ENCODE measurements around the gene STX4.

Gene STX4

GRCh38 chr16:31071861-31072260 is 38.5 kb downstream of the STX4 start:
- no peak for DNase-seq

DNA sequence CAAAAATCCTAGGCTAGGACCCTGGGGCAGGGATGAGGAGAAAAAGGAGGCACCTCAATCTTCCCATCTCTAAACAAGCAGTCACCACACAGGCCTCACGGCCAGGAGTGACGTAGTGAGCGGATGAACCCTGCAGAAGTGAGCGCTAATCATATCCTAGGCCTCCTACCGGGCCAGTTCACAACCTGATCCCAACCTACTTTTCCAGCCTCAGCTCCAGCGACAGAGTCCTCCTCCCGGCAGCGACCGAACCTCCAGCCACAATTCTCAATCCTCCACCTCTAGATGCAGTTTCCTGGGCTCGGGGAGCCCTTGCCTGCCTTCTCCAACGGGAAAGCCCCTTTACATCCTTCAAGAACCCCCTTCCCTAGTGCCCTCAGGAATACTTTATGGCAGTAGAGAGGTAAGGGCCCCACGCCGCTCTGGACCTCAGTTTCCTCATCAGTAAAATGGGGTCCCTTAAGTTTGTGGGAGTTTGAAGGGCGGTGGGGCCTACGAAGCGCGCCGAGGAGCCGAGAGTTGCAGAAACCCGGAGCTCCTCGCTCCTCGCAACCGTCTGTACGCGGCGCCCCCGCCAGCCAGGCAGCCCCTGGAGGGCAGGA is 39.3 kb downstream of the STX4 start:
- no peak for DNase-seq

DNA sequence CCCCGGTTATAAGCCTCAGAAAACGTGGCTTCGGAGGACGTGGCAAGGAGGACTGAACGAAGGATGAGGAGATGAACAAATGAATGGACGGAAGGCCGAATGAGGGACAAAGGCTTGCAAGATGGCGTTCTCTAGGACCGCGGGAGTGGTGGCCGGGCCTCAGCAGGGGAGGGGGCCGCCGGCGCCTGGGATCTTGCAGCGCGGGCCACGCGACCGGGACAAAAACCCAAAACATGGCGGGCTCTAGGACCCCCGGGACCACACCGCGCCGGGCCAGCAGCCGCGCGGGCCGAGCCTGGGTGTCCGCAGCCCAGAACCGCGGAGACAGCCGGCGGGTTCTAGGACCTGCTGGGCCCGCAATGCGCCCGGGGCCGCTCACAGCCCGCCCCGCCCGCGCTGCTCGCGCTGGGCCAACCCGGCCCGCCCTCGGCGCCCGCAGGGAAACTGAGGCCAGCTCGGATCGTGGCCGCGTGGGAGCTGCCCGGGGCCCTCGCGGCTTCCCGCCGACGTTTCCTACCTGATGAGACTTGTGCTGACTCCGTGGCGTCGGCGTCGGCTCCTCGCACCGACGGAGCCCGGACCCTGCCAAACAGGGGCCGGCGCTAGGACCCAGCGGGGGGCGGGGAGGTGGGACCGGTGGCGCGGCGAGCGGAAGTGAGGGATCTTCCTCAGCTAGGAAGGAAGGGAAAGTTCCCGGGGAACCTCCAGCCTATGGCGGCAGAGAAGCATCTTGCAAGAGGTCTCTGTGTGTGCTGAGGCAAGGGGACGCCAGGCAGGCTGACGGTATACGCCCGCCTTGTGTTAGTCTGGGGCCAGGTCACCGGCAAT is 40.0 kb downstream of the STX4 start:
- DNase-seq: peak; percentile 83

DNA sequence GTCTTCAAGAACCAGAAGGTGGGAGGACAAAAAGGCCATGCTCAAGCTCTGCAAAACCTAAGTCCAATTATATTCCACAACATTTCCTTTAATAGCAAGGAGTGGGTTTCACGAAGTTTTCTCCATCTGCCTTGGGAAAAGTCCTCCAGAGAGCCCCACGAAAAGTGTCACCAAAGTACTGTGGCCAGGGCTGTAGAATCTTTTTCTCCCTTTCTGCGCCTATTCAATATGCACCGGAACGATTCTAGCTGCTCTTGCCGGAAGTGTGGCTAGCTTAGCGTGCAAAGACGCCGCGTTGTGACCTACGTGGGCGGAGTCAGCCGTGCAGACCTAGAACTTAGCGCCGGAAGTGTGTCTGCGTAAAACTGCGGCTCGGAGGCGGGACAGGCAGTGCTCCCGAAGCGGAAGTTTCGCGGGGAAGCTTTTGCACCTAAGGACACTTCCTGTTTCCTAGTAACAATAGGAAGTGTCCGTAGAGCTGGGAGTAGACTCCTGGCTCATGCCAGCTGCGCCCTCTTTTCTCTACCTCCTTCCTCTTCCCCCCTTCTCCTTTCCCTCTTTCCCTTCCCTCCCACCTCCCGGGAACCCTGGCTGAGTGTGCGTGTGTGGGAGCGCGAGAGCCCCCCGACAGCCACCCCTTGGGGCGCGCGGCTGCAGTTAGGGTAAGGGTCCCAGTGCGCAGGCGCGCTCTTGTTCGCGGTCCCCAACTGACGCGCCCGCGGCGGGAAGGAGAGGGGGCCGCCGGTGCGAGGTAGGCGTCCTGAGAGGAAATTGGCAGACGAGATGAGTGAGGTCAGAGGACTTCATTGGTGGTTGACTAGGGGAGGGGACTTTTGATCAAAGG is 40.8 kb downstream of the STX4 start, which contains the start of the genes ZNF646 and ZNF668:
TSS of gene ZNF646 (plus strand) at position 453 of the 844 bp plus-strand sequence. CDS start 1,903 bp downstream, outside the sequence.
TSS of gene ZNF668 (minus strand) at position 271 of the 844 bp plus-strand sequence. CDS start 9,781 bp downstream, outside the sequence.
- peak; percentile 98 for DNase-seq

DNA sequence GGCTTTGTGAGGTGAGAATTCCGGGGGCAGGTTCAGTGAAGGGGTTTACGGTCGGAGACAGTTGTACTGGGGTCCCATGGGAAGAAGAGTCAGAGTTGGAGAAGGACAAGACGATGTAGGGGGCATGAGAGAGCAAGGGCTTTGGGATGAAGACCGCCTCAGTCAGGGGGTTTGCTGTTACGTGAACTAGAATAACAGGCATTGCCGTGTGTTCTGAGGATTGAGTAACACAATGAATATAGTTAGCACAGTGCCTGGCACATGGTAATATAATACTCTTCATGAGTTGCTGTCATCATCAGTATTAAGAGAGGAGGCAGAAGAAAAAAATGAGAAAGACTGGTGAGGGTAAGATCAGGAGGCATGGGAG is 41.4 kb downstream of the STX4 start:
- no peak for DNase-seq

DNA sequence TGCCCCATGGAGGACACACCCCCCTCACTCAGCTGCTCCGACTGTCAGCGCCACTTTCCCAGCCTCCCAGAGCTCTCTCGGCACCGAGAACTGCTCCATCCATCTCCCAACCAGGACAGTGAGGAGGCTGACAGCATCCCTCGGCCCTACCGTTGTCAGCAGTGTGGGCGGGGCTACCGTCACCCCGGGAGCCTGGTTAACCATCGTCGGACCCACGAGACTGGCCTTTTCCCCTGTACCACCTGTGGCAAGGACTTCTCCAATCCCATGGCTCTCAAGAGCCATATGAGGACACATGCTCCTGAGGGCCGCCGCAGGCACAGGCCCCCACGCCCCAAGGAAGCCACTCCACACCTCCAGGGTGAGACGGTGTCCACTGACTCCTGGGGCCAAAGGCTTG is 43.0 kb downstream of the STX4 start:
- no peak for DNase-seq

DNA sequence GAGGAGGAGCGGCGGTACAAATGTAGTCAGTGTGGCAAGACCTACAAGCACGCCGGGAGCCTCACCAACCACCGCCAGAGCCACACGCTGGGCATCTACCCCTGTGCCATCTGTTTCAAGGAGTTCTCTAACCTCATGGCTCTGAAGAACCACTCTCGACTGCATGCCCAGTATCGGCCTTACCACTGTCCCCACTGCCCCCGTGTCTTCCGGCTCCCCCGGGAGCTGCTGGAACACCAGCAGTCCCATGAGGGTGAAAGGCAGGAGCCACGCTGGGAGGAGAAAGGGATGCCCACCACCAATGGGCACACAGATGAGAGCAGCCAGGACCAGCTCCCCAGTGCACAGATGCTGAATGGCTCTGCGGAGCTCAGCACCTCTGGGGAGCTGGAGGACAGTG is 43.7 kb downstream of the STX4 start:
- no peak for DNase-seq

DNA sequence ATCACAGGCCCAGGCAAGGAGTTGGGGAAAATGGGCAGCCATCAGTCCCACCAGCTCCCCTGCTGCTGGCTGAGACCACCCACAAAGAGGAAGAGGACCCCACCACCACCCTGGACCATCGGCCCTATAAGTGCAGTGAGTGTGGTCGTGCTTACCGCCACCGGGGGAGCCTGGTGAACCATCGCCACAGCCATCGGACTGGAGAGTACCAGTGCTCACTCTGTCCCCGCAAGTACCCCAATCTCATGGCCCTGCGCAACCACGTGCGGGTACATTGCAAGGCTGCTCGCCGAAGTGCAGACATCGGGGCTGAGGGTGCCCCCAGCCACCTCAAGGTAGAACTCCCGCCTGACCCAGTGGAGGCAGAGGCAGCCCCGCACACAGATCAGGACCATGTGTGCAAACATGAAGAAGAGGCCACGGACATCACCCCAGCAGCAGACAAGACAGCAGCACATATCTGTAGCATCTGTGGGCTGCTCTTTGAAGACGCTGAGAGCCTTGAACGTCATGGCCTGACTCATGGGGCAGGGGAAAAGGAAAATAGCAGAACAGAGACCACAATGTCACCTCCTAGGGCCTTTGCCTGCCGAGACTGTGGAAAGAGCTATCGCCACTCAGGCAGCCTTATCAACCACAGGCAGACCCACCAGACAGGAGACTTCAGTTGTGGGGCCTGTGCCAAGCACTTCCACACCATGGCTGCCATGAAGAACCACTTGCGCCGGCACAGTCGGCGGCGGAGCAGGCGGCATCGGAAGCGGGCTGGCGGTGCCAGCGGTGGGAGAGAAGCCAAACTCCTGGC is 44.4 kb downstream of the STX4 start:
- DNase-seq: no peak

- DNase-seq: no peak
Measured at GRCh38 chr16:31078597-31079341, 45.4 kb downstream of the STX4 start.

DNA sequence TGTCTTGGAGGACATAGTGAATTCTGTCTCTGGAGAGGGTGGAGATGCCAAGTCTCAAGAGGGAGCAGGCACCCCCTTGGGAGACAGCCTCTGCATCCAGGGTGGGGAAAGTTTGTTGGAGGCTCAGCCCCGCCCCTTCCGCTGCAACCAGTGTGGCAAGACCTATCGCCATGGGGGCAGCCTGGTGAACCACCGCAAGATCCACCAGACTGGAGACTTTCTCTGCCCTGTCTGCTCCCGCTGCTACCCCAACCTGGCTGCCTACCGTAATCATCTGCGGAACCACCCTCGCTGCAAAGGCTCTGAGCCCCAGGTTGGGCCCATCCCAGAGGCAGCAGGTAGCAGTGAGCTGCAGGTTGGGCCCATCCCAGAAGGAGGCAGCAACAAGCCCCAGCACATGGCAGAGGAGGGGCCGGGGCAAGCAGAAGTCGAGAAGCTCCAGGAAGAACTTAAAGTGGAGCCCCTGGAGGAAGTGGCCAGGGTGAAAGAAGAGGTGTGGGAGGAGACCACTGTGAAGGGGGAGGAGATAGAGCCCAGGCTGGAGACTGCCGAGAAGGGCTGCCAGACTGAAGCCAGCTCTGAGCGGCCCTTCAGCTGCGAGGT is 46.1 kb downstream of the STX4 start:
- DNase-seq: no peak

DNA sequence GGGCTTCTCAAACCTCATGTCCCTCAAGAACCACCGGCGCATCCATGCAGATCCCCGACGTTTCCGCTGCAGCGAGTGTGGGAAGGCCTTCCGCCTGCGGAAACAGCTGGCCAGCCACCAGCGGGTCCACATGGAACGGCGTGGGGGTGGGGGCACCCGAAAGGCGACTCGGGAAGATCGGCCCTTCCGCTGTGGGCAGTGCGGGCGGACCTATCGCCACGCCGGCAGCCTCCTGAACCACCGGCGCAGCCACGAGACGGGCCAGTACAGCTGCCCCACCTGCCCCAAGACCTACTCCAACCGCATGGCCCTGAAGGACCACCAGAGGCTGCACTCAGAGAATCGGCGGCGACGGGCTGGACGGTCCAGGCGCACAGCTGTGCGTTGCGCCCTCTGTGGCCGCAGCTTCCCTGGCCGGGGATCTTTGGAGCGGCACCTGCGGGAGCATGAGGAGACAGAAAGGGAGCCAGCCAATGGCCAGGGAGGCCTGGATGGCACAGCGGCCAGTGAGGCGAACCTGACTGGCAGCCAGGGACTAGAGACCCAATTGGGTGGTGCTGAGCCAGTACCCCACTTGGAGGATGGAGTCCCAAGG is 46.8 kb downstream of the STX4 start:
- no peak for DNase-seq

DNA sequence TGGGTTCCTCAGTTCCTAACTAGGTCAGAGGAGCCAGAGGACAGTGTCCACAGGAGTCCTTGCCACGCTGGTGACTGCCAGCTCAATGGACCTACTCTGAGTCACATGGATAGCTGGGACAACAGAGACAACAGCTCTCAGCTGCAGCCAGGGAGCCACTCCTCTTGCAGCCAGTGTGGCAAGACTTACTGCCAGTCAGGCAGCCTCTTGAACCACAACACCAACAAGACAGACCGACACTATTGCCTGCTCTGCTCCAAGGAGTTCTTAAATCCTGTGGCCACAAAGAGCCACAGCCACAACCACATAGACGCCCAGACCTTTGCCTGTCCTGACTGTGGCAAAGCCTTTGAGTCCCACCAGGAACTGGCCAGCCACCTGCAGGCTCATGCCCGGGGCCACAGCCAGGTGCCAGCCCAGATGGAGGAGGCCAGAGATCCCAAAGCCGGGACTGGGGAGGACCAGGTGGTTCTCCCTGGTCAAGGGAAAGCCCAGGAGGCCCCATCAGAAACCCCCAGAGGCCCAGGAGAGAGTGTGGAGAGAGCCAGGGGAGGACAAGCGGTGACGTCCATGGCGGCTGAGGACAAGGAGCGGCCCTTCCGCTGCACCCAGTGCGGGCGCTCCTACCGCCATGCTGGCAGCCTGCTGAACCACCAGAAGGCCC is 47.5 kb downstream of the STX4 start:
- DNase-seq: no peak

DNA sequence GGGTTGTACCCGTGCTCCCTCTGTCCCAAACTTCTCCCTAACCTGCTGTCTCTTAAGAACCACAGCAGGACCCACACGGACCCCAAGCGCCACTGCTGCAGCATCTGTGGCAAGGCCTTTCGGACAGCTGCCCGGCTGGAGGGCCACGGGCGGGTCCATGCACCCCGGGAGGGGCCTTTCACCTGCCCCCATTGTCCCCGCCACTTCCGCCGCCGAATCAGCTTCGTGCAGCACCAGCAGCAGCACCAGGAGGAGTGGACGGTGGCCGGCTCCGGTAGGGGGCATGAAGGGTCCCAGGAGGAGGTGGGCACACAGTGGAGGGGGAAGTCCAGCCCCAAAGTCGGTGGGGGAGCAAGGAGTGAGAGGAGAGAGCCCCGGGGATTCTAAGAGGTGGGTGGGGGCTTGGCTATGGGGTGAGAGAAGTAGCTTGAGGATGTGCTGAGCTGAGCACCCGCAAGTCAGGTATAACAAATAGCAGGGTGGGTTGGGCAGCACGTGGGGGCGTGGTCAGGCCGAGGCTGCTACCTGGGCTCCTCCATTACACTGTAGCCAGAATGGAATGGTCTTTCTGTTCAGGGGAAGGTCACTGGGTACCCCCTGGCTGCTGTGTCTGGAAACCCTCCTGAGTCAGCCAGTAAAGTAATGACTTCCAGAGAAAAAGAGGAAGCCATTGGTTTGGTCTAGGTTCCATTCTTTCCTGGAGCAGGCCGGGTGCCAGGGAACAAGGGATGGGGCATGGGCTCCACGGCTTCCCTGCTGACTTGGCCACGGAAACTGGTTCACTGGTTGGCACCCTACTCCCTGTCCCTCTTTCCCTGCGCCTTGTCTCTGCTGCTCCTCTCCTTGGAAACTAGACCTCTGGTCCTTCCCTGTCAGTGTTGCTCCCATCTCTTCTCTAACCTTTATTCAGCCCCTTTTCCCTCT is 48.3 kb downstream of the STX4 start:
- no peak for DNase-seq

- DNase-seq: no peak
Measured at GRCh38 chr16:31082368-31083045, 49.1 kb downstream of the STX4 start.

GRCh38 chr16:31083081-31083480 is 49.7 kb downstream of the STX4 start:
- no peak for DNase-seq

DNA sequence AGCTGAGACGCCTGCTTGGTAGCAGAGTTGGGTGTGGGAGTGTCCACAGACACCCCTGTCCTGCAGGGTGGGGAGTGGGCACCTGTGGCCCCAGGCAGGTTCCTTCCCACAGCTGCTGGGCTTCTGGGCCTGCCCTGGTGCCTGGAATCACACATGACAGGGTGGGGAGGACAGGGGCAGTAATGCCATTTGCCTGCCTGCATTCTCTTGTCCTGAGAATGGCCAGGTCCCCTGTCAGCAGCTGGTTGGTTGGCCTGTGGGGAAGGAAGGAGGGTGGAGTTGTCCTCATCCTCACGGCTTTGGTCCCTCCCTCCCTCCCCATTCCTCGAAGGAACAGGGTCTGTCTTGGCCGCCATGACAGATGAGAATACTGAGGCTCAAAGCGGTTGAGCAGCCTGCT is 50.2 kb downstream of the STX4 start:
- DNase-seq: no peak

GRCh38 chr16:31083981-31084380 is 50.6 kb downstream of the STX4 start:
- DNase-seq: no peak

DNA sequence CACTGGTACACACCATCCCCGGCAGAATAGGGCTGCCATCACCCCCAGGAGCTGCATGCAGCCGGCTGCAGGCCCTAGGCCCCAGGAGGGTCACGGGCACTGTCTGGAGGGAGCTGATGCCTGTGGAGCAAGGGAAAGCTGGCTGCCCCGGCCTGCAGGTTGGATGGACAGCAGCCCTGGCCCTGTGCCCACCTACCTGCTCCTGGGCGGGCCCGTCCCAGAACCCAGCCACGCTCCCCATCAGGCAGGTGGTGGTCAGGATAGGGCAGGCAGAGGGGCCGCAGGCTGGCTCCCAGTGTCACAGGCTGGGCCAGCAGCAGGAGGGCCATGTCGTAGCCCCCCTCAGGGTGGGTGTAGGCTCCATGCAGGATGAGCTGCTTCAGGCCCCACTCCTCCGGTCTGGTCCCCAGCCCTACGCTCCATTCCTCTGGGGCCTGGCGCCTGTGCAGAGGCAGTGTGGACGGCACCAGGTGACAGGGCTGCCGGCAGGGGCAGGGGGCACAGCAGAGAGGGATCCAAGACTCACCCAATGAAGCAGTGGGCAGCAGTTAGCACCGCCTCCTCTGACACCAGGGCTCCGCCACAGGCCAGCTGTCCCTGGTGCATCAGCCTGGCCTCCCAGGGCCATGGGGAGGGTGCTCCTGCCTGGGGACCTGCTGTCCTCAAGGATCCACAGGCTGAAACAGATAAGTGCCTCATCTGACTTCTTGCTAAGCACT is 51.4 kb downstream of the STX4 start:
- DNase-seq: no peak
